GM23248 (cell line): ENCODE data around the gene PARVB.

Source experiments
- EZH2 ChIP-seq: fragments of 200-600 bp; sonication (generic); IDR thresholded peaks from 2 replicates; pipeline ENCODE4 v1.6.1; 2018; ENCODE audit warnings: antibody characterized with exemption, mild to moderate bottlenecking; ENCODE audit not compliant: insufficient read depth, poor library complexity, severe bottlenecking
- EZH2phosphoT487 ChIP-seq: fragments of 200-600 bp; sonication (generic); IDR thresholded peaks from 2 replicates; pipeline ENCODE4 v1.6.1; 2018; ENCODE audit warnings: antibody characterized with exemption, moderate library complexity, mild to moderate bottlenecking, low read depth; ENCODE audit not compliant: insufficient read depth

DNA sequence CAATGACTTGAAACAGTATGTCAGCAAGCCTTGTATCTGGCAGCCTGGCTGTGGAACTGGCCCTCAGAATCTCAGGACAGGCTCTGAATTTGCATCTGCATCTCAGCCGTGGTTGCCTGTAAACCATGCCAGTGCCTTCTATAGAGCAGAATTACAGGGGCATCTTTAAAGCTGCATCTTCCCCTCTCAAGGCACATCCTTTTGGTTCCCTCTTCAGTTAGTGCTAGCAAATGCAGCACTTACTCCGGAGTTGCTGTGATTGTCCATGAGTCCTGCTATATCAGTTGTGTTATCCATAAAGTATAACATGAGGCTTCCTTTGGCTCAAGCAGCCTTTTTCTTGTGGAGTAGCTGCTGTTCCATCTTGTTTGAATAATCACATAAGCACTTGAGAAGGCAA, 102.7 kb downstream of the PARVB start:
- TF ChIP-seq EZH2 (no peak), EZH2phosphoT487 (no peak)
